Tibial nerve (tissue), 3 donors: ENCODE measurements around the gene TMEM61.

Experiments
- CTCF ChIP-seq, 5 experiments: fragments of 200-600 bp in 3 of 5; fragments of 450-650 bp in 2 of 5; sonication (generic) in 3 of 5; IDR thresholded peaks; one replicate each; pipeline ENCODE4 v1.5.1; 2016 to 2019; ENCODE audit warnings: antibody characterized with exemption in 5 of 5, mild to moderate bottlenecking in 3 of 5, moderate library complexity in 2 of 5
- POLR2A ChIP-seq, 2 donors: fragments of 450-650 bp; IDR thresholded peaks; one replicate each; pipeline ENCODE4 v1.6.1; 2017; ENCODE audit warnings: antibody characterized with exemption in 2 of 2, mild to moderate bottlenecking in 2 of 2, moderate library complexity in 2 of 2

GRCh38 chr1:54934869-54935268 lies 45.6 kb upstream of the TMEM61 start:
- TF ChIP-seq CTCF (IDR thresholded peaks at IDR 0.05) (no peak), POLR2A (IDR thresholded peaks at IDR 0.05) (no peak)
